HG02840 (cell line): ENCODE data around the gene CACYBP.
A peak's percentile ranks its signal among the peaks of the same experiment; 100 is the strongest.
"Not testable (repeated sequence)": the region's sequence is repeated elsewhere in the genome, so short reads cannot be mapped to it uniquely, and the experiment has no call there.

Source experiments
- ATAC-seq: cut with Tn5 transposase; IDR thresholded peaks from one replicate; pipeline ENCODE4 v1.9.1; 2021; ENCODE audit warnings: mild to moderate bottlenecking, moderate library complexity, moderate number of reproducible peaks; ENCODE audit not compliant: unreplicated experiment, low FRiP score

CACYBP gene

DNA sequence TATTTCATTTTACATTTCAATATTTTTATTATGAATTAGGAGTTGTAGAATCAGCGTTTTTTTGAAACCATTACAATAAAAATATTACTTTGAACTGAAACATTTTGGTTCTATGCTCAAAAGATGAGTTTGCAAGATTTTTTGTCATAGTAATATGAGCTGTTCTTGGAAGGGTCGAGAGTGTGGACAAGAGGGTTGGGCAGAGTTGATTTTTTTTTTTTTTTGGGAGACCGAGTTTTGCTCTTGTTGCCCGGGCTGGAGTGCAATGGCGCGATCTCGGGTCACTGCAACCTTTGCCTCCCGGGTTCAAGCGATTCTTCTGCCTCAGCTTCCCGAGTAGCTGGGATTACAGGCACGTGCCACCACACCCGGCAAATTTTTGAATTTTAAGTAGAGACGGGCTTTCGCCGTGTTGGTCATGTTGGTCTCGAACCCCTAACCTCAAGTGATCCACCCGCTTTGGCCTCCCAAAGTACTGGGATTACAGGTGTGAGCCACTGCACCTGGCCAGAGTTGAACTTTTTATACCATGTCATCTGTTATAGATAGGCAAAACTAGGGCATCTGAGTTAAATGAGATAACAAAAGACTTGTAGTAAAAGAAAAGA is 3.3 kb downstream of the CACYBP start:
- ATAC-seq = no peak

DNA sequence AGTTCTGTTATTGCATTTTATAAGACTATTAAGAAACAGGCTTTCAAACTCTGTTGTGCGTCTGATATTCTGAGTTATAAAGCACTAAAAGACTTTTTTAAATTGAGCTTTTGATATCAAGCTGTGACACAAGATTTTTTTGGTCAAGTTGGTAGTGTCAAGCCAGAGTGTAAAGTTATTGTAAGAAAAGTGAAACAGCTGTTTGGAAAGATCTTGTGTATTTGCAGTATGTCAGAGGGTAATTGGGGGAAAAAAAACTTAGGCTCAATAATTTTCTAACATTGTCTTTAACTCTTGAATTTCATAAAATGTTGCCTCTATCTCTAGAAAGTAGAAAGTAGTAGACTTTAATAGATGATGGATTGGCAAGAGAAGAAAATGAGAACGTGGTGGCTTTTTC is 3.8 kb downstream of the CACYBP start:
- ATAC-seq = no peak

DNA sequence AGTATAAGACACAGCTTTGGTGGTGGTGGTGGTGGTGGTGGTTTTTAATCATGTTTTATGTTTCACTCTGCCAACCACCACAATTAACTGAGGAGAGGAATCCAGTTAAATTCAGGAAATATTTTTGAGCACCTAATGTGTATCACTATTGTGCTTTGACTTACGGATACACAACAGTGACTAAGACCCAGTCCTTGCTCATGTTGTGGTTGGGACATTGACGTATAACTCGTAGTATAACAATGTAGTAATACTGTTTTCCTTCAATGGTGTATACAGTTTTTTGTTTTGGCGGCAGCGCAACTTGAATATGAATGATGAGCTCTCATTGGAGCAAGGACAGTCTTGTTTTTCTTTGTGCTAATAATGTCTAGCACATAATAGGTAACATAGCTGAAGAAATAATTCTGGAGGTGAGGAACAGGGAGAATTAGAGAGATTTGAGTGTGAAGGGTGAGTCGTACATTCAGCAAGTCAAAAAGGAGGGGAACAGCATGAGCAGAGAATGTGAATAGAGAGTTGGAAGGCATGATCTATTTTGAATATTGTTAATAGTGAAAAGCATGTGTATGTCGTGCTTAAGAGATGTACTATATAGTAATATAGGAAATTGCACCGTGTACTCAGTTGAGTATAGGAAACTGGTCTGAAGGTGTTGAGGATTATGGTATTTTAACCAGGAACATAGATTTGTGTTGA is 5.5 kb downstream of the CACYBP start:
- no peak for ATAC-seq

DNA sequence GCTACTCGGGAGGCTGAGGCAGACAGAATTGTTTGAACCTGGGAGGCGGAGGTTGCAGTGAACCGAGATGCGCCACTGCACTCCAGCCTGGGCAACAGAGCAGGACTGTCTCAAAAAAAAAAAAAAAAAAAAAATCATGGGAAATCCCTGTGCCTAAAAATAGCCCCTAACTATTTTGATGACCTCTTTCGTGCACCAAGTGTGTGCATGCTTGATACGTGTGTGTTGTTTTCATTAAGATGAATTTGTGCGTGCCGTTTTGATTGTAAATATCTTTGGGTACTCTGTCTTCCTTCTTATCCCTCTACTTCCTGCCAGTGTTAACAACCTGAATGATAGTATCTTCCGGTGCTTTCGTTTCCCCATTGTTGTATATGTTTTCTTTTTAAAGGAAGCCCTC is 9.8 kb downstream of the CACYBP start:
- ATAC-seq = no peak

DNA sequence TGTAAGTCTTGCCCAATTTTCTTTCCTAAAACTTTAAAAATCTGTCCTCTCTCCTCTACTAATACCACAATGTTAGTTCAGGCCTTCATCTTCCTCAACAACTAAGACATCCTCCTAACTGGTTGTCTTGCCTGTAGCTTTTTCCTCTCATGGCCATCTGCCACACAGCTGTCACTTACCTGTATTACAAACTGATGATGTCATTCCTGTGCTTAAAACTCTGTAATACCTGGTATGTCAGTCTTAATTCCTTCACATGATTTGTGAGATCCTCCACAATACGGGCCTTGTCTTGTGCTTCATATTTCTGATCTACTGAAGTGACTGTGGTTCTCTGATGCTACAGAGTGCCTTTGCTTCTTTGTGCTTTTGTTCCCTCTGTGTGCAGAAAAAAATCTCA is 13.7 kb downstream of the CACYBP start:
- ATAC-seq = no peak

DNA sequence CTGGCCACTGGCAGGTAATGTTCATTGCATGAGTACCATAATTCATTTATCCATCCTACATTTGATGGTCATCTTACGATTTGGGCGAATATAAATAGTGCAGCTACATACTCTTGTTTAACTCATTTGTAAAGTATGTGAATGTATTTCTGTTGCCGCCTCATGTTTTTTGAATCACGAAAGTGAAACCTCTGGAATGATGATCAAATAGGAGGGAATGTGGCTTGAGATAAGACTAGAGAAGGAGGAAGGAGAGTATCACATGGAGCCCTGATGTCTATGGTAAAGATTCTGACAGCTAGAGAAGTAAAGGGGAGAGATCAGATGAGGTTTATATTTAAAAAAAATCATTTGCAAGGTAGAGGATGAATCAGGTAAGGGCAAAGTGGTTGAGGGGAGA is 15.5 kb downstream of the CACYBP start:
- no peak for ATAC-seq

DNA sequence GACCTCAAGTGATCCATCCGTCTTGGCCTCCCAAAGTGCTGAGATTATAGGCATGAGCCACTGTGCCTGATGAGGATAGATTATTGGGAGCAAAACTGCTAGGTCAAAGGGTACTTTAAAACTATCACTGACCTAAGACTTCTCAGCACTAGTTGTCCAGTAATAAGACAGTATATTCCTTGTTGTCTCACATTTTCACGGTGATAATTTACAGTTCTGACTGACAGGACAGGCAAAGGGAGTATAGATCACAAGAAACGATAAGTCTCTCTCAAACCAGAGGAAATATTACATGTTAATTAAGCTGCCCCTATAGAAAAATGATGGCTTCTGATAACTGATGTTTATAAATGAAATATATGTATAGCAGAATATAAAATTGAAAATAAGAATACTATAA is 19.8 kb downstream of the CACYBP start:
- no peak for ATAC-seq

DNA sequence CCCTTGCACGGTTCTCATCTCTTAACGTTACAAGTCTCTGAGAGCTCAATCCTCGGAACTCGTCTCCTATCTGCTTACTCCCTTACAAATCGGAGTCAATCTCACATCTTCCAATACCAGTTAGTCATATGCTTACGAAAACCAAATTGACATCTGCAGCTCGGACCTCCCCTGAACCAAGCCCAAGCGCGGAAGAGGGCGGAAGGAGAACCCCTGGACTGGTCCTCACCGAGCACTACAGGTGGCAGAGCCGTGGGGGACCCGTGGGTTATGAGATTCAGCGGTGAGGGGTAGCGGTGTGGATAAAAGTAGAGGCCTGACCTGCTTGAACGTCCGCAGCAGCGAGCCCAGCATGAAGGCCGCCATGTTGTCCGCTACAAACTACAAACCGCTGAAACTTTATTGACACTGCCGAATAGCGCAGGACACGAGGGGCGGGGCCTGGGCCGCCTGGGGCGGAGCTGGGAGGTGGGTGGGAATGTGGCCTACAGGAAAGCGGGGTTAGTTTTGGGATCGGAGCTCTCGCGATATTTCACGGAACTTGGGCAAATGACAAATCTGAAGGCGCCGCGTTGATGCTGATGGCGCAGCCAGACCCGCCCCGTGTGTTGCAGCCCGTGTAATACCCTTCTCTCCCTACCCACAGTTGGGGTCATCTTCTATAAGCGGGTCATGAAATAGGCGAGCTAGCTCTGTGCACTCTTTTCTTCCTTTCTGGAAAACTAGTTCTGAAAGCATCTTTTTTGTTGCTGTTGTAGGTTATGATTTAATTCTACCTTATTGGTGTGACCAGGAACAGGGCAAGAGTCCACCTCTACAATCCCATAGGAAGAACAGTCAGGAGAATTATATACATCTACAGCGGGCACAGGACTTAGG is 23.5 kb downstream of the CACYBP start, which contains the start of gene MRPS14:
TSS of gene MRPS14 (minus strand) at position 383 of the 879 bp plus-strand sequence. CDS start at position 366, 17 bp downstream.
- peak; percentile 91 for ATAC-seq

DNA sequence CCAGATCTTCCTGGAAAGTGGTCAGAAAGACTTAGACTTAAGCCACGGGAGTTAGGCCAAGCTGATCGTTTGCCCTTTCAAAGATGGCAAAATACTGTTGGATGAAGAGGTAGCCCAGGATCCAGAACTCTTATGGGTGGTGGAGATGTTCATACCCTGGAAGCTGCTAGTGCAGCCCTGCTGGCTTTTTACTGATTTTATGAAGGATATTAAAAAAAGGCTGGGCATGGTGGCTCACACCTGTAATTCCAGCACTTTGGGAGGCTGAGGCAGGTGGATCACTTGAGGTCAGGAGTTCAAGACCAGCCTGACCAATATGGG is 24.1 kb downstream of the CACYBP start:
- not testable (repeated sequence) for ATAC-seq

DNA sequence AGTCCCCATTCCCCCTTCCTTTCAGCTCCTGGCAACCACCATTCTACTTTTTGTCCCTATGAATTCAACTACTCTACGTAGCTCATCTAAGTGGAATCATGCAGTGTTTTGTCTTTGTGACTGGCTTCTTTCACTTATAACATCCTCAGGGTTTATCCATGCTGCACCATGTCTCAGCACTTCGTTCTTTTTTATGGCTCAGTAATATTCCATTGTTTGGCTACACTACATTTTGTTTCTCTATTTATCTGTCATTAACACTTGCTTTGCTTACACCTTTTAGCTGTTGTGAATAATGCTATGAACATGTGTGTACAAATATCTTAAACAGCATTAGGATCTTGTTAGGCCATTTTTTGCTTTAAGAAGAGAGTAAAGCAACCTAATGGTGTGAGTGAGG is 25.0 kb downstream of the CACYBP start:
- ATAC-seq = no peak

DNA sequence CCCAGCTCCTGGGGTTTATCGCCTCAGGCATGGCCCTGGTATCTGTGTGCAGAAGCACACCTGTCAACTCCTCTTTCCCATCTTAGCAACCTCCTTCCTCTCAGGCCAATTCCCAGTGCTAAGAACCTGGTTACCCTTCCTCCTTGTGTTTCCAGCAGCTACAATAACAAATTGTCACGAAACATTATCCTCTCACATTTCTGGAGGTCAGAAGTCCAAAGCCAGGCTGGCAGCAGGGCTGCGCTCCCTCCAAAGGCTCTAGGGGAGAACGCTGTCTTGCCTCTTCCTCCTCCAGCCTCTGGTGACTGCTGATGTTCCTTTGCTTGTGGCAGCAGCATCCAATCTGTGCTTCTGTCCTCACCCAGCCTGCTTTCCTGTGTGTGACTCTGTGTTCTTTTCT is 34.2 kb downstream of the CACYBP start:
- ATAC-seq = no peak

DNA sequence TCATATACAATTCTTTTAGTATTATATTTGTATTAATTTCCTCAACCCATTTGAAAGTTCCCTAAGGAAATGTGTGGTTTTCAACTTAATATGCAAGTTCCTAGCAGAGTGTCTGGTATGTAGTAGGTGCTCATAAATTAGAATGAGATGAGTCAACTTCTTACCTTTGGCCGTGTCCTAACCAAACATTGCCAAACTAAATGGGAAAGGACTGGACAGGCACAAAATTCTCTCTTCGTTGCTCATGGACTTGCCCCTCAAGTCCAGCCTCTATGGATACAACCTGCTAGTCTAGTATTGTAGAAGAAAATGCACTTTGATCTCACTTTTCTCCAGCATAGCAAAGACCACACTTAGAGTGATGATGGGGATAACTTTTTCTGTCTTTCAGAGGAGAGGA is 35.0 kb downstream of the CACYBP start:
- ATAC-seq = no peak

DNA sequence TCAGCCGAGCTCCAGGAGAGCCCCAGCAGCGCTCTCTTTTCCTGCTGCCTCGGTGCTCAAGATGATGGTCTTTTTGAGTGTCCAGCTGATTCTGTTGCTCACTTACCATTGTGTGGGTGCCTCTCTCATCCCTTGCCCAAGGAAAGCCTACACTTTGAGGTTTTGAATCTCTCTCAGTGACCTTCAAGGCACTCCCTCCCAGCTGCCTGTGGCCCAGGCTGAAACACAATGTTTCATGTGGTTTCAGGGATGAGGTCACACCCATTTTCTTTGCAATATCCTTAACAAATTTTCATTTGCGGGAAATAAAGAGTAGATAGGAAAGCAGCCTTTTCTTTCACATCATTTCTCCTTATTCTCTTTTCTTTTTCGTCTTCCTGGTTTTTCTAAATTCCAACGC is 36.1 kb downstream of the CACYBP start:
- ATAC-seq = no peak

DNA sequence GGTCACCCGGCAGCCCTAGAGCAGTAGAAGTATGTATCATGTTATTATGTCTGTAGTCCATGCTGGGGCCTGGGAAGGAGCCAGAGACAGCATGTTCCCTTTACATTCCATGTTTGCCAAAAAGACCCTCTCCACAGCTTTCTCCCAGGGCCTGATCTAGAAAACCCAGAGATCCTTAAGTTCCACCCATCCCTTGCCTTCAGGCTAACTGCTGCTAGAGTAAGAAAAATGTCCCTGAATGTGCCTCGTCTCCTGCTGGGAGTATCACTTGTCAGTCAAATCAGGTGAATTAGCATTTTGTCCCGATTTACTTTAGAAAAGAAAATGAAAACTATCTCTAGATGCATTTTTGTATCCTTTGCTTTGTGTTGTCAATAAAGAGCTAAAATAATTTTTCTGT is 36.7 kb downstream of the CACYBP start:
- no peak for ATAC-seq

DNA sequence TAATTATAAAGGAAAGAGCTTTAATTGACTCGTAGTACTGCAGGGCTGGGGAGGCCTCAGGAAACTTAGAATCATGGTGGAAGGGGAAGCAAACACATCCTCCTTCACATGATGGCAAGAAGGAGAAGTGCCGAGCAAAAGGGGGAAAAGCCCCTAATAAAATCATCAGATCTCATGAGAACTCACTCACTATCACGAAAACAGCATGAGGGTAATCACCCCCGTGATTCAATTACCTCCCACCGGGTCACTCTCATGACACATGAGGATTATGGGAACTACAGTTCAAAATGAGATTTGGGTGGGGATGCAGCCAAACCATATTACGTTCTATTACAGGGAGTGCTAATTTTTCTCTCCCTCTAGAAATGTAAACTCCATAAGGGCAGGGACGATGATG is 37.7 kb downstream of the CACYBP start:
- no peak for ATAC-seq

DNA sequence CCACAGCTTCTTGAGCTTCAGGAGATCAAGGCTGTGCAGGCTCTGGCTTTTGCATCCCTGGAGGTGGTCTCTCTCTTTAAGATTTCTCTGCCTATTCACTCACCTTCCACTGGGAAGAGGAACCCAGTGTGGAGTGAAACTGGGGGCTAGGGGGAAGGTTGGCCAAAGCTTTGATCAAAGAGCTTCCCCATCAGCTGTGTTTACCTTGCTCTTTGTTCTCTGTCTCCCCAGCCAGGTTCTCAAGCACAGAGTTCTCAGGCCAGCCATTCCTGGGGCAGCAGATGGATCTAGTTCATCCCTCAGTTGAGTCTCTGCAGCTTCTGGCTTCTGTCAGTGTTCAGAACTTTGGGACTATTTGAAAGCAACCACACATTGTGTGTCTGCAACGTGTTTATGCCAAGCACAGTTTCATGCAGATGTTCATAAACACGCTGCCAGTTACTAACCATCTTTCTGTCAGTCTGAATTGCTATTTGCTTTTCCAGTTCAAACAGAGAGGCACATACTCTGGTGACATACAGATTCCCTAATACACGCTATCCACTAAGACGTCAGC is 40.7 kb downstream of the CACYBP start:
- no peak for ATAC-seq

DNA sequence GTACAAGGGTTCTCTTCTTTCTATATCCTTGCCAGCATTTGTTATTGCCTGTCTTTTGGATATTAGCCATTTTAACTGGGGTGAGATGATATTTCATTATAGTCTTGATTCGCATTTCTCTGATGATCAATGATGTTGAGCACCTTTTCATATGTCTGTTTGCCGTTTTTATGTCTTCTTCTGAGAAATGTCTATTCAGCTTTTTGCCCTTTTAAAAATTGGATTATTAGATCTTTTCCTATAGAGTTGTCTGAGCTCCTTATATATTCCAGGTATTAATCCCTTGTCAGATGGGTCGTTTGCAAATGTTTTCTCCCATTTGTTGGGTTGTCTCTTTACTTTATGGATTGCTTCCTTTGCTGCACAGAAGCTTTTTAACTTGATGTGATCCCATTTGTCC is 42.9 kb downstream of the CACYBP start:
- no peak for ATAC-seq

DNA sequence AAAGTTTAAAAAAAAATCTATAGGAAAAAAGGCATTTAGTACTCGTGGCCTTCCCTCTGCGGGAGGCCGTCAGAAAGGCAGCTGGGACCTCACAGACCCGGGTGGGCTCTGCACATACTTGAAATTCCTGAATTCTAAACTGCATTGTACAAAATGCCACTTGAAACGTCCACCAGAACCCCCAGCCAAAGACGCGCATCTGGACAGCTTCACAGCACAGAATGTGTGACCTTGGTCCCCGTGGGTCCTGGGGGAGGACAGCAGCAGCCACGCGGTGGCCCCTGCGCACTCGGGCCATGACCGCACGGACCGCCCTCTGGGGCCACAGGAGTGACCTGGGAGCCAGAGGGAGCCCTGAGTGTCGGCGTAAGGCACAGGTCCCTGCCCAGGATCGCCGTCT is 44.1 kb downstream of the CACYBP start:
- no peak for ATAC-seq

DNA sequence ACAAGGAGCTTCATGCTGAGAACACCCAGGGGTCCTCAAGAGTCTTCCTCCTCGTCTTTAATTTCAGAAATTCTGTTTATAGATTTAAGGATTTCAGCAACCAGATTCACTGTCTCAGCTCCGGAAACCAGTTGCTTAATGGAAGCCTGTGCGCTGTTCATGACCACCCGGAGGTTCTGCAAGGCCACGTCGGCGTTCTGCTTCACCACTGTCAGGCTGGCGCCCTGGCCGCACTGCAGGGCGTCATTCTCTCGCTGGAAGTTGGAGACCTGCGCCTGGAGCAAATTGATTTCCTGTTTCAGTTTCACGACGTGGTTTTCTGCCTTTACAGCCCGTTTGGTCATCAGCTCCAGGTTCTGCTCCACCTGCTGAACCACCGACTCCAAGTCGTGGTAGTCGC is 44.8 kb downstream of the CACYBP start:
- not testable (repeated sequence) for ATAC-seq

DNA sequence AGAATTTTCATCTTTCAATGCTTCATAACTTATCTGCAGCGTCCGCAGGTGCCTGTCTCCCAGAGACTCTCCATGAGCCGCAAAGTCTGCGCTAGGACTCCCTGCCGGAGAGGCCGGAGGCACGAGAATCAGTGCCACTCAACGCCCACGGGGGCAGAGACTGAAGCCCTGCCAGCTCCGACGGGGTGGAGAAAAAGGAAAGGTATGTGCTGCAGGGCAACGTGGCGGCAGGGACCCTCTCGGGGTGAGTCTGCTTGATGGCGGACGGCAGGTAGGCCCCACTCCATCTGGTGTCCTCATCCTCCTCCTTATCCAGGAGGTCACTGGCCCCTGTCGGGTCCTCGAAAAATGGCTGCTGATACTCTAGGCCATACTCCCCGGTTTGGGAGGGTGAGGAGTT is 45.4 kb downstream of the CACYBP start:
- no peak for ATAC-seq

DNA sequence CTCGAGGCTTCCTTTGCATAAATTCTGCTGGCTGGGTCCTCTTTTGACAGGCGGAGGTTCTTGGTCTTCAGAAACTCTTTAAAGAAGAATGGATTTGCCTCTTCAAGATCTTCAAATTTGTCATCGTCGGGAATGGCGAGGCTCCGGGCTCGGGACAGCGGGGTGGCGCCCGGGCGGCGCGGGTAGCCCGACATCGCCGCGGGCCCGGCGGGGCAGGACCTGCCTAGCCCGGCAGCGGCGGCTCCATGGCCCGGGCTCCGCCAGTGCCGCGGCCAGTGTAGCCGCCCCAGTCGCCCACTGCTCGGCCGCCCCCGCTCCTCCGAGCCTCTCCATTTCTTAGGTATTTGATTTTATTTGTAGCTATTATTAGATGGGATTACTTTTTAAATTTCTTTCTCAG is 45.8 kb downstream of the CACYBP start:
- ATAC-seq = no peak
